ENCODE data around the gene TBC1D1.

Gene TBC1D1

DNA sequence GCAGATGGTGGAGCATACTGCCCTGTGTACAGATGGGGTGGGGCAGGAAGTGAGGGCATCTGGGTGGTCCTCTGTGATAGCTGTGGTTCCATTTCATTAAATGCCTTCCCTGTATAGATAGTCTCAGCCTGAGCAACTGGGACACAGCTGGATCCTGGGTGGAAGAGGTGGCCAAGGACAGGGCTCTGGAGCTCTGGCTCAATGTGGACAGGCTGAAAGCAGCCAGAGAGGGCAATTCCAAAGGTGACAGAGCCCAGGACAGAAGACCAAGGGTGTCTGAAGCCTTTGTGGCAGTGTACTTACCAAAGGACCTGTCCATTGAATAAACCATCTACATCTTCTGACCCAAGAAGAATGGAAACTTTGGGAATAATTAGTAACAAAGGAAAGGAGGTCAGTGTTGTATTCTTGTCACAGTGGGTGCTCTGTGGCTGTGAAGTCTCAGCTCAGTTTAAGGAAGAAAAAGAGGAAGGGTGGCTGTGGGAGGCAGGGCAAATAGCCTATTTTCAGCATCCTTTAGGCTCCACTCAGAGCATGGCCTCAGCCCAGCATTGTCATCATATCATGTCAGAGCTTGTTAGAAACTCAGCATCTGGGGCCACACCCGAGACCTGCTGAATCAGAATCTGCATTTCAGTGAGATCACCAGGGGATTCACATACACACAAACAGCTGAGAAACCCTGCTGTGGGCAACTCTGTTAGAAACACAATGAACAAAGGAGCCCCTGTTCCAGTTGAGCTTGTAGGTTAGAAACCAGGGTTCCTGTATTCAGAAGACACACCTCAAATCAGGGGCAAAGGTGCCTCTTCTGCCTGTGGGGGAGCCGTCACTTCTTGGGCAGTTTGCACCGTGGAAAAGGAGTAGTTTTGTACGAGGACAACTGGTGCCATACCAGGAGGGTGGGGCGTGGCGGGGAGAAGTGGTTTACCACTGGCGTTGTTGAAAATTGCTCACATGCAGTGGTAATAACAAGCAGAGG is 237.9 kb downstream of the TBC1D1 start:
- Histone ChIP-seq H3K4me1 (peaks cover 7% of the 10 kb centered on the region), H3K36me3 (ENCODE audit: control insufficient read depth, insufficient read depth, low read length) (no peaks in the 10 kb centered on the region), H3K9me3 (ENCODE audit: control insufficient read depth, low read length) (no peaks in the 10 kb centered on the region), H3K27me3 (ENCODE audit: control insufficient read depth, insufficient read depth, low read length) (no peaks in the 10 kb centered on the region), H3K79me2 (no peaks in the 10 kb centered on the region), H3K4me2 (ENCODE audit: low read length) (no peak overlapping the region), H3K27ac (no peak overlapping the region), H2AFZ (no peak overlapping the region), H3K9ac (no peak overlapping the region), H3K4me3 (ENCODE audit: low read depth, low read length) (no peak overlapping the region)
- TF ChIP-seq, protein P1, sequence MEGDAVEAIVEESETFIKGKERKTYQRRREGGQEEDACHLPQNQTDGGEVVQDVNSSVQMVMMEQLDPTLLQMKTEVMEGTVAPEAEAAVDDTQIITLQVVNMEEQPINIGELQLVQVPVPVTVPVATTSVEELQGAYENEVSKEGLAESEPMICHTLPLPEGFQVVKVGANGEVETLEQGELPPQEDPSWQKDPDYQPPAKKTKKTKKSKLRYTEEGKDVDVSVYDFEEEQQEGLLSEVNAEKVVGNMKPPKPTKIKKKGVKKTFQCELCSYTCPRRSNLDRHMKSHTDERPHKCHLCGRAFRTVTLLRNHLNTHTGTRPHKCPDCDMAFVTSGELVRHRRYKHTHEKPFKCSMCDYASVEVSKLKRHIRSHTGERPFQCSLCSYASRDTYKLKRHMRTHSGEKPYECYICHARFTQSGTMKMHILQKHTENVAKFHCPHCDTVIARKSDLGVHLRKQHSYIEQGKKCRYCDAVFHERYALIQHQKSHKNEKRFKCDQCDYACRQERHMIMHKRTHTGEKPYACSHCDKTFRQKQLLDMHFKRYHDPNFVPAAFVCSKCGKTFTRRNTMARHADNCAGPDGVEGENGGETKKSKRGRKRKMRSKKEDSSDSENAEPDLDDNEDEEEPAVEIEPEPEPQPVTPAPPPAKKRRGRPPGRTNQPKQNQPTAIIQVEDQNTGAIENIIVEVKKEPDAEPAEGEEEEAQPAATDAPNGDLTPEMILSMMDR (IDR thresholded peaks at IDR 0.05): no peak

DNA sequence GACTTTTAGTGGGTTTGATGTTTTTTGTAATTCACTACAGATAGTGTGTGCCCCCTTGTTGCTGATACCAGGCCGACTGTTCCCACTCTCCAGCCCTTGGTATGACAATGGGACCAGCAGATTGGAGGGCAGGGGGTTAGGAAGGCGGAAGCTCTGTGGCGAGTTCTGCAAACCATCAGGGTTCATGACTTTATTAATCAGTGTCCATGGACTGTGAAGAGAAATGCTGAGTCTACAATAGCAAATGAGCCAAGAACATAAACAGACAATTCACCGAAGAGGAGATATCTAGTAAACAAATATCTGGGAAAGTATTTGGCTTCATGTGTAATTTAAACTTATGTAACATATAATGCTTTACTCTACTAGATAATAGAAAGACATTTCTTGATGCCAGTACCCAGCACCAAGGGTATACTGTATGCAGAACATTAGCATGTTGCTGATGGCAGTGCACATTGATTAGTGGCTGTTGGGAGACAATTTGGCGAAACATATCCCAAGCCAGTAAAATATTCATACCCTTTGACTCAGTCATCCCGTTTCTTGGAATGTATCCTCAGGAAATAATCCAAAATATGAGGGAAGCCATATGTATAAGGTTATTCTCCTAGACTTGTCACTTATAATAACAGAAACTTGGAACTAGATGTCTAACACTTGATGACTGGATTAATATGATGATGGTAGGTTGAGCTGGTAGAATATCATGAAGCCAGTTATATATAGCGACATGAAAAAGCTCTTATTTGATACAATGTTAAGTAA is 238.8 kb downstream of the TBC1D1 start:
- Histone ChIP-seq H2AFZ (no peak overlapping the region), H3K36me3 (ENCODE audit: control insufficient read depth, insufficient read depth, low read length) (no peaks in the 10 kb centered on the region), H3K4me1 (peaks cover 7% of the 10 kb centered on the region)

DNA sequence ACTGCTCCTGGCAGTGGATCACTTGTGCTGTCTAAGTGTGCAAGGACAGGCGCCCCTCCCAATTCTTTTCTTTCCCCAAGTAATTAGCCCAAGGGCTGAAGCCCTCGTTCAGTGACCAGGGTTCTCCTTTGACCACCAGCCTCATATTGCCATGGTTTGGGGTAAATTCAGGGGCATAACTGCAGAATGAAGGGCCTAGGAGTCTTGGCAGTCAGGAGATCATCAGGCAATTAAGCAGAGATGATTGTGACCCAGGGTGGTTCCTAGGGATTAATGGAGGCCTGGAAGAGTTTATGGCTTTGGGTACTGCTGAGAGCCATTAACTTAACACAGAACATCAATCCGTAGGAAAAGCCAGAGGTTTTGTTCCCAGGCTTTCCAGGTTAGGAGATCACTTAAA is 240.0 kb downstream of the TBC1D1 start:
- Histone ChIP-seq H3K9ac (no peak overlapping the region), H3K79me2 (no peaks in the 10 kb centered on the region), H3K9me3 (ENCODE audit: control insufficient read depth, low read length) (no peaks in the 10 kb centered on the region), H3K27me3 (ENCODE audit: control insufficient read depth, insufficient read depth, low read length) (no peaks in the 10 kb centered on the region), H3K4me2 (ENCODE audit: low read length) (no peak overlapping the region), H3K4me1 (peaks cover 7% of the 10 kb centered on the region), H3K4me3 (ENCODE audit: low read depth, low read length) (no peak overlapping the region), H2AFZ (no peak overlapping the region), H3K36me3 (ENCODE audit: control insufficient read depth, insufficient read depth, low read length) (no peaks in the 10 kb centered on the region), H3K27ac (no peak overlapping the region)
- TF ChIP-seq, protein P1 (IDR thresholded peaks at IDR 0.05): no peak

More for the DNA sequence above, 238.8 kb downstream of the TBC1D1 start:
- H3K27ac ChIP-seq: no peak overlapping the region
- H3K9ac ChIP-seq: no peak overlapping the region
- no peaks in the 10 kb centered on the region for H3K27me3 ChIP-seq (ENCODE audit: control insufficient read depth, insufficient read depth, low read length)
- no peak overlapping the region for H3K4me3 ChIP-seq (ENCODE audit: low read depth, low read length)
- H3K79me2 ChIP-seq: no peaks in the 10 kb centered on the region
- TF ChIP-seq, protein P1 (IDR thresholded peaks at IDR 0.05): no peak
- H3K9me3 ChIP-seq (ENCODE audit: control insufficient read depth, low read length): no peaks in the 10 kb centered on the region
- H3K4me2 ChIP-seq (ENCODE audit: low read length): no peak overlapping the region

DNA sequence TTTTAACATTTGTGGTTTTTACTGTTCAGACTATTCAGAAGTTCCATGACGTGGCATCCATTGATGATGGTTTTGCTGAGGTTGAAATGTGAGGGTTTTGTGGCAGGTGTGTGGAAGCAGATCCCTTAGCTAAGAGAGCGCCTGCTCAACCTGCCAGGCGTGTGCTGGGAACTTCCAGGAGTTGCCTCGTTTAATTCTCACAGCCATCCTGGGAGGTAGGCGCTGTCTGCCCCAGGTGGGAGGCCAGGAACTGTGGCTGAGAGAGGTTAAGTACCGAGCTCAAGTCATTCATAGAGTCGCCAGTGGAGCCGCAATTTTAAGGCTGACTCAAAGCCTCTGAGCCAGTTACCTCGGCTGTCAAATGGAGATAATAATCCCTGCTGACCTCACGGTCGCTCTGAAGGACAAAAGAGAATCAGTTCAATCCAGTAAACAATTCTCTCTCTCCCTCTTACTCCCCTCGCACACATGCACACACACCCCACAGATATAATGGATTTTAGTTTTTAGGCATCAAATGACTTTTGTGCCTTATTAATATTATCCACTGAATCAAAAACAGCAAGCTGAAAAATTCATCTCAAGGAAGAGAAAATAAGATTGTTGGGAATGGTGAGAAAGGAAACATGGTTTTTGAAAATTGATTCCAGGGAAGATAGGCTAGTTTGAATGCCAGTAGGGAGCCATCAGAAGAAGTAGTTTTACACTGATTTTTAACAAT is 240.6 kb downstream of the TBC1D1 start:
- H3K4me1 ChIP-seq: peaks cover 7% of the 10 kb centered on the region
- TF ChIP-seq, protein P1 (IDR thresholded peaks at IDR 0.05): no peak

More for the DNA sequence above, 240.6 kb downstream of the TBC1D1 start:
- Histone ChIP-seq H2AFZ (no peak overlapping the region), H3K4me2 (ENCODE audit: low read length) (peak overlapping the region; percentile 37), H3K9ac (no peak overlapping the region), H3K27ac (peak overlapping the region; percentile 36), H3K27me3 (ENCODE audit: control insufficient read depth, insufficient read depth, low read length) (no peaks in the 10 kb centered on the region), H3K4me3 (ENCODE audit: low read depth, low read length) (no peak overlapping the region), H3K9me3 (ENCODE audit: control insufficient read depth, low read length) (no peaks in the 10 kb centered on the region), H3K36me3 (ENCODE audit: control insufficient read depth, insufficient read depth, low read length) (no peaks in the 10 kb centered on the region), H3K79me2 (no peaks in the 10 kb centered on the region)

Data from parathyroid adenoma (tissue), 2 donors.